Activated CD8-positive, alpha-beta T cell treated with anti-CD3 and anti-CD28 coated beads, Interleukin-2, amount 10 ng/mL, durations not matched to agents 7 days and 5 days (primary cell): ENCODE data around the gene SPTBN1. TPM values are rescaled to one million over a fixed set of nuclear protein-coding genes. Genes with fewer than 3 reads are reported as not detected.

Experiments used
- ATAC-seq: fragments of 150-1000 bp; cut with Tn5 transposase; one replicate; pipeline ENCODE4 v1.10.0; 2021; ENCODE audit warnings: moderate library complexity
- CTCF ChIA-PET: fragments of 350-600 bp; sonication (Branson Sonifier 250); formaldehyde crosslinking; loops from one replicate; lab custom pipeline; 2021; ENCODE audit warnings: antibody characterized with exemption; lab: Charles Lee
- POLR2A ChIA-PET: fragments of 350-600 bp; sonication (Branson Sonifier 250); formaldehyde crosslinking; loops from one replicate; lab custom pipeline; 2021; ENCODE audit warnings: antibody characterized with exemption; lab: Charles Lee
- DNase-seq: peaks from one replicate; pipeline ENCODE4 v3.0.0-alpha.2; 2020
- H3K27ac Mint-ChIP-seq: one replicate; pipeline ENCODE4 v1.8.0; 2021; ENCODE audit warnings: mild to moderate bottlenecking, mixed read lengths
- H3K27me3 Mint-ChIP-seq: one replicate; pipeline ENCODE4 v1.8.0; 2021; ENCODE audit warnings: low read depth, mixed read lengths
- H3K36me3 Mint-ChIP-seq: one replicate; pipeline ENCODE4 v1.8.0; 2021; ENCODE audit warnings: low read depth, mixed read lengths
- H3K4me1 Mint-ChIP-seq: one replicate; pipeline ENCODE4 v1.8.0; 2021; ENCODE audit warnings: low read depth, mixed read lengths
- H3K4me3 Mint-ChIP-seq: one replicate; pipeline ENCODE4 v1.8.0; 2021; ENCODE audit warnings: mild to moderate bottlenecking, mixed read lengths
- H3K9me3 Mint-ChIP-seq: one replicate; pipeline ENCODE4 v1.8.0; 2022; ENCODE audit warnings: mixed read lengths; ENCODE audit not compliant: insufficient read depth
- total RNA-seq, 2 experiments: library from RNA; stranded (reverse); gene quantifications; one replicate each; pipeline ENCODE4 v1.2.3, GENCODE V29; 2021

SPTBN1 gene
- total RNA-seq, 2 experiments from 2014 or later: 140 to 147 TPM

DNA sequence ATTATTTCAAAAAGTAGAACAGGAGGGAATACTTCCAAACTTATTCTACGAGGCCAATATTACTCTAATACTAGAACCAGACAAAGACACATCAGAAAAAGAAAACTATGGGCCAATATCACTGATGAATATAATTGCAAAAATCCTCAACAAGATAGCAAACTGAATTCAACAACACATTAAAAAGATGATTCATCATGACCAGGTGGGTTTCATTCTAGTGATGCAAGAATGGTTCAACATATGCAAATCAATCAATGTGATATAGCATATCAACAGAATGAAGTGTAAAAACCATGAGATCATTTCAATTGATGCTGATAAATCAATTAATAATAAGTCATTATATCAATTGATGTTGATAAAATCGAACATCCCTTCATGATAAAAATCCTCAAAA is 244.9 kb downstream of the SPTBN1 start:
- no peaks in the 10 kb centered on the region for H3K36me3 Mint-ChIP-seq
- H3K27me3 Mint-ChIP-seq: peaks cover 24% of the 10 kb centered on the region
- no peak for DNase-seq
- ChIA-PET POLR2A (no interaction called here), CTCF (interaction anchor here (0.8 to 7.7 kb wide), 2 partner anchors 36 to 178 kb away, joined by 3 to 131 read pairs; no protein-coding TSS in a partner anchor)
- no peak for ATAC-seq
- no peak overlapping the region for H3K27ac Mint-ChIP-seq
- no peaks in the 10 kb centered on the region for H3K4me1 Mint-ChIP-seq
- no peak overlapping the region for H3K4me3 Mint-ChIP-seq
- H3K9me3 Mint-ChIP-seq: no peaks in the 10 kb centered on the region

DNA sequence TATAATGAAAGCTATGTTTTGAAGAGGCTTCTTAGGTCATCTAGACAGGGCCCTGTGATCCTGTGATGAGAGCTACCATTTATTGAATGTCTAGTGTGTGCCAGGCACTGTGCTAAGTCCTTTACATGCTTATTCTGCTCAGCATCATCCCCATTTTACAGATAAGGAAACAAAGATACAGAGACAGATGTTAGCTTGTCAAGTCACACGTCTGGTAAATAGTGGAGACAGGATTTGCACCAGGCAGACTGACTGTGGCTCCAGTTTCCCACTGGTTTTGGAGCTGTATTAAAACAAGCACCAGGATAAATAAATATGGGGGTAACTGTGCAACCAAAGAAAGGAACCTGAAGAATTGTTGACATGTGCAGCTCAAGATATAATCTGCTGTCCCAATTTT is 248.1 kb downstream of the SPTBN1 start:
- H3K4me1 Mint-ChIP-seq: peaks cover 13% of the 10 kb centered on the region
- H3K4me3 Mint-ChIP-seq: no peak overlapping the region
- POLR2A ChIA-PET: no interaction called here
- no peak for ATAC-seq
- DNase-seq: no peak
- peaks cover 34% of the 10 kb centered on the region for H3K27me3 Mint-ChIP-seq
- H3K27ac Mint-ChIP-seq: no peak overlapping the region
- CTCF ChIA-PET: interaction anchor here (0.7 to 7.7 kb wide), 44 partner anchors 11 to 600 kb away, joined by 3 to 131 read pairs (median 6); partner anchors contain the start of gene EML6
- H3K9me3 Mint-ChIP-seq: no peaks in the 10 kb centered on the region
- H3K36me3 Mint-ChIP-seq: no peaks in the 10 kb centered on the region

- no peaks in the 10 kb centered on the region for H3K36me3 Mint-ChIP-seq
- CTCF ChIA-PET: interaction anchor here (0.7 to 7.7 kb wide), 44 partner anchors 10 to 600 kb away, joined by 3 to 131 read pairs (median 6); partner anchors contain the start of gene EML6
- DNase-seq (no peak), ATAC-seq (peak; percentile 54)
- peaks cover 15% of the 10 kb centered on the region for H3K4me1 Mint-ChIP-seq
- no peaks in the 10 kb centered on the region for H3K9me3 Mint-ChIP-seq
- H3K27me3 Mint-ChIP-seq: peaks cover 37% of the 10 kb centered on the region
- no peak overlapping the region for H3K4me3 Mint-ChIP-seq
- POLR2A ChIA-PET: interaction anchor here (0.6 kb wide), 1 partner anchor 134 kb away, joined by 3 read pairs; no protein-coding TSS in a partner anchor
- H3K27ac Mint-ChIP-seq: no peak overlapping the region
Measured at GRCh38 chr2:54704688-54705605, 248.8 kb downstream of the SPTBN1 start.

- DNase-seq: no peak
- H3K27ac Mint-ChIP-seq: no peak overlapping the region
- H3K4me1 Mint-ChIP-seq: peaks cover 17% of the 10 kb centered on the region
- ChIA-PET CTCF (interaction anchor here (0.9 to 7.7 kb wide), 5 partner anchors 41 to 990 kb away, joined by 4 to 131 read pairs (median 37); no protein-coding TSS in a partner anchor), POLR2A (interaction anchor here (0.6 to 1.0 kb wide), 2 partner anchors 158 to 183 kb away, joined by 3 read pairs; no protein-coding TSS in a partner anchor)
- no peaks in the 10 kb centered on the region for H3K36me3 Mint-ChIP-seq
- no peaks in the 10 kb centered on the region for H3K9me3 Mint-ChIP-seq
- no peak for ATAC-seq
- peaks cover 37% of the 10 kb centered on the region for H3K27me3 Mint-ChIP-seq
- H3K4me3 Mint-ChIP-seq: no peak overlapping the region
Measured at GRCh38 chr2:54706622-54707021, 250.5 kb downstream of the SPTBN1 start.

- ChIA-PET CTCF (interaction anchor here (0.9 to 7.7 kb wide), 6 partner anchors 28 to 185 kb away, joined by 3 to 131 read pairs (median 8); no protein-coding TSS in a partner anchor), POLR2A (no interaction called here)
- peaks cover 17% of the 10 kb centered on the region for H3K4me1 Mint-ChIP-seq
- peak overlapping the region; percentile 18 for H3K4me3 Mint-ChIP-seq
- ATAC-seq (peak; percentile 62), DNase-seq (no peak)
- no peaks in the 10 kb centered on the region for H3K36me3 Mint-ChIP-seq
- H3K9me3 Mint-ChIP-seq: no peaks in the 10 kb centered on the region
- H3K27me3 Mint-ChIP-seq: peaks cover 32% of the 10 kb centered on the region
- no peak overlapping the region for H3K27ac Mint-ChIP-seq
Measured at GRCh38 chr2:54708584-54709335, 252.6 kb downstream of the SPTBN1 start.

- no peak overlapping the region for H3K27ac Mint-ChIP-seq
- CTCF ChIA-PET: interaction anchor here (1.0 to 3.5 kb wide), 3 partner anchors 44 to 186 kb away, joined by 3 to 11 read pairs (median 4); no protein-coding TSS in a partner anchor
- H3K4me1 Mint-ChIP-seq: peaks cover 17% of the 10 kb centered on the region
- no peaks in the 10 kb centered on the region for H3K36me3 Mint-ChIP-seq
- peaks cover 32% of the 10 kb centered on the region for H3K27me3 Mint-ChIP-seq
- DNase-seq (no peak), ATAC-seq (peak; percentile 43)
- H3K4me3 Mint-ChIP-seq: peak overlapping the region; percentile 25
- POLR2A ChIA-PET: no interaction called here
- H3K9me3 Mint-ChIP-seq: no peaks in the 10 kb centered on the region
Measured at GRCh38 chr2:54709336-54709809, 253.2 kb downstream of the SPTBN1 start.

DNA sequence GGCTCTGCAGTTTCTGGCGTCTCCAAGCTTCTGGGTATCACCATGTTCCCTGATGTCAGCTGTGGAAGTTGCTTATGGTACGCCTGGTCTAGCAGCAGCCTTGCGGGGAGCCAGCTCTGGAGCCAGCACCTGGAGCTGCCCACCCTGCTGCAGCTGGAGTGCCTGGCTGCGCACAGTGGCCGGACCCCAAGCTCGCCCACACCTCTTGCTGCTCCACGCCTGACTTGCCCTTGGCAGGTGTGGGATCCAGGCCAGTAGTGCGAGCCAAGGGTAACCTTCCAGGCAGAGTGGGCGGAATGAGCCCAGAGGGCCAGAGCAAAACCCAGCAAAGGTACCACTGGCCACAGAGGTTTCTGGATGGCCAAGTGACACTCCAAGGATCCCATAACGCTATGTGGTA is 254.1 kb downstream of the SPTBN1 start:
- Mint-ChIP-seq H3K9me3 (no peaks in the 10 kb centered on the region), H3K36me3 (no peaks in the 10 kb centered on the region), H3K4me3 (no peak overlapping the region), H3K4me1 (peaks cover 17% of the 10 kb centered on the region), H3K27ac (no peak overlapping the region), H3K27me3 (peaks cover 35% of the 10 kb centered on the region)
- DNase-seq (no peak), ATAC-seq (no peak)
- ChIA-PET CTCF (interaction anchor here (1.0 to 1.3 kb wide), 2 partner anchors 45 to 187 kb away, joined by 3 to 4 read pairs; no protein-coding TSS in a partner anchor), POLR2A (no interaction called here)

GRCh38 chr2:54712516-54712915 is 256.4 kb downstream of the SPTBN1 start:
- CTCF ChIA-PET: no interaction called here

GRCh38 chr2:54714996-54715395 is 258.9 kb downstream of the SPTBN1 start:
- Mint-ChIP-seq H3K27me3 (peaks cover 45% of the 10 kb centered on the region), H3K36me3 (no peaks in the 10 kb centered on the region), H3K4me1 (peaks cover 2% of the 10 kb centered on the region), H3K9me3 (no peaks in the 10 kb centered on the region), H3K4me3 (no peak overlapping the region), H3K27ac (no peak overlapping the region)
- DNase-seq (no peak), ATAC-seq (no peak)
- ChIA-PET CTCF (interaction anchor here (1.1 to 2.7 kb wide), 2 partner anchors 11 to 49 kb away, joined by 4 to 11 read pairs; no protein-coding TSS in a partner anchor), POLR2A (no interaction called here)

More at GRCh38 chr2:54712516-54712915, 256.4 kb downstream of the SPTBN1 start:
- POLR2A ChIA-PET: no interaction called here
- ATAC-seq (no peak), DNase-seq (no peak)
- no peaks in the 10 kb centered on the region for H3K36me3 Mint-ChIP-seq
- no peaks in the 10 kb centered on the region for H3K9me3 Mint-ChIP-seq
- no peak overlapping the region for H3K27ac Mint-ChIP-seq
- peaks cover 14% of the 10 kb centered on the region for H3K4me1 Mint-ChIP-seq
- H3K4me3 Mint-ChIP-seq: no peak overlapping the region
- H3K27me3 Mint-ChIP-seq: peaks cover 44% of the 10 kb centered on the region

- H3K27ac Mint-ChIP-seq: no peak overlapping the region
- CTCF ChIA-PET: interaction anchor here (1.3 to 2.7 kb wide), 2 partner anchors 12 to 122 kb away, joined by 6 to 11 read pairs; no protein-coding TSS in a partner anchor
- no peak overlapping the region for H3K4me3 Mint-ChIP-seq
- DNase-seq: no peak
- no peaks in the 10 kb centered on the region for H3K36me3 Mint-ChIP-seq
- no peaks in the 10 kb centered on the region for H3K4me1 Mint-ChIP-seq
- ATAC-seq: no peak
- no peaks in the 10 kb centered on the region for H3K9me3 Mint-ChIP-seq
- peaks cover 39% of the 10 kb centered on the region for H3K27me3 Mint-ChIP-seq
- POLR2A ChIA-PET: no interaction called here
Measured at GRCh38 chr2:54716375-54716774, 260.2 kb downstream of the SPTBN1 start.

GRCh38 chr2:54720563-54720962 is 264.4 kb downstream of the SPTBN1 start:
- CTCF ChIA-PET: no interaction called here
- ATAC-seq: no peak
- peaks cover 18% of the 10 kb centered on the region for H3K4me1 Mint-ChIP-seq
- POLR2A ChIA-PET: no interaction called here
- no peak overlapping the region for H3K4me3 Mint-ChIP-seq
- no peaks in the 10 kb centered on the region for H3K9me3 Mint-ChIP-seq
- no peaks in the 10 kb centered on the region for H3K36me3 Mint-ChIP-seq
- H3K27me3 Mint-ChIP-seq: peaks cover 44% of the 10 kb centered on the region
- no peak overlapping the region for H3K27ac Mint-ChIP-seq
- no peak for DNase-seq
